Medulla oblongata (tissue), 1 donor: ENCODE results near the gene MOB3A.

ENCODE experiments used
- DNase-seq: peaks from one replicate; pipeline ENCODE4 v3.0.0-alpha.2; 2015; ENCODE audit errors: extremely low spot score

Gene MOB3A

DNA sequence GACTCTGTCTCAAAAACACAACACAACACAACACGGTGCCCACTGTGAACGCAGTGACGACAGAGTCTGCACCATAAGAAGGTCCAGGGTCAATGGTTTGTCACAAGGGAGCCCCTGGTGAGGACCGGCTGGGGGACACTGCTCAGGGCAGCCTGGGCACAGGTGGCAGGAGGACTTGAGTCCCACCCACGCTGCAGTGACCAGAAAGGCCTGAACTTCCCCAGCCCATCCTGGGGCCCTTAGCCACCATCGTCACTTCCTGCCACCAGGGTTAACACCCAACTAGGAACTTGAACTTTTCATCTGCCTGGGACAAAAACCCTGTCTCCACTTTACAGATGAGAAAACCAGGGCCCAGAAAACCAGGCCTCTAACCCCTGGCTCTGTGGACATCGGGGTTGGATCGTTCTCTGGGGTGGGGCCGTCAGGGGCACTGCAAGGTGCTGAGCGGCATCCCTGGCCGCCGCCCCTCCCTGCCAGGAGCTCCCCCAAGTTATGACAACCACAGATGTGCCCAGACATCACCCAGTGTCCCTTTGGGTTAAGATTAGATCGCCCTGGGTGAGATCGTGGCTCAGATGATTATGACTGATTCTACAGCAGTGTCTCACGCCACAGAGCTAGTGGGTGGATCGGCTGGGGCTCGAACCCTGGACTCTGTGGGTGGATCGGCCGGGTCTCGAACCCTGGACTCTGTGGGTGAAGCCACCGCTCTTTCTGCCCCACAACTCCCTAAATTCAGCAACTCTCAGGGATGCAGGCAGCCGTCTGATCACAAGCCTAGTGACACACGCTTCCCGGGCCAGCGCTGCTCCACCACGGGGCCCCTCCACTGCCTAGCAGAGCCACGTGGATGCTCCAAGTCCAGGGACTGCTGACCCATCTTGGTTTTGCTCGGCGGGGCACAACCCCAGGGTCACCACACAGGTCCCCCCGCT lies 14.0 kb downstream of the MOB3A start:
- DNase-seq: no peak

DNA sequence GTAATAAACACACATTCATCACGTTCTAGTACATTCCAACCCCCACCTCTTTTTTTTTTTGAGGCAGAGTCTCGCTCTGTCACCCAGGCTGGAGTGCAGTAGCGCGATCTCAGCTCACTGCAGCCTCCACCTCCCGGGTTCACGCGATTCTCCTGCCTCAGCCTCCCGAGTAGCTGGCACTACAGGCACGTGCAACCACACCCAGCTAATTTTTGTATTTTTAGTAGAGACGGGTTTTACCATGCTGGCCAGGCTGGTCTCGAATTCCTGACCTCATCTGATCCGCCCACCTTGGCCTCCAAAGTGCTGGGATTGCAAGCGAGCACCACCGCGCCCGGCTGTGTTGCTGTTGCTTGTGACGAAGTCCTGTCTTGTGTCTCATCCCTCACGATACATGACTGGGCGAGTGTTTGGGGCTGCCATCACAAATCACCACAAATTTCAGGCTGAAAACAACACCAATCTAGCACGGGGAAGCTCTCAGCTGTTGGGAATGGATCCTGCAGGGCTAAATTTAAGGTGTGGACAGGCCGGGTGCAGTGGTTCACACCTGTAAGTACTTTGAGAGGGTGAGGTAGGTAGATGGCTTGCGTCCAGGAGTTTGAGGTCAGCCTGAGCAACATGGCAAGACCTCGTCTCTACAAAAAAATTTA lies 15.7 kb downstream of the MOB3A start:
- DNase-seq: no peak

DNA sequence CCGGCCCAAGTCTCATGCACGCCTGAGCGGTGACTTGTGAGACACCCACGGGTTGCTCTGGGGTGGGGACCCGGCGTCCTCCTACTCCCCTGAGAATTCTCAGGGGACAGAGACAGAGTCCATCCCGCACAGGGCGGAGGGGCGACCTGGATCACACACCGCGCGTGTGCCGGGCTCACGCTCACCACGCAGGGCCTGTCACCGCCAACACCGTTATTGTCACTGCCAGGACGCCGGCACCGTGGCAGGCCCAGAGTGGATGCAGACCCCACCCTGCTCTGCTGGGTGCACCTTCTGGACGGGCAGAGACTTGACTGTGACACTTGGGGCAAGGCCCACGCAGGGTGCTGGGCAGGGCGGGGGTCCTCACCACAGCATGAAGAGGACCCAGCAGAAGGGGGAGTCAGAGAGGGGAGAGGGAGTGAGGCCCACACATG lies 16.2 kb downstream of the MOB3A start:
- DNase-seq: no peak

DNA sequence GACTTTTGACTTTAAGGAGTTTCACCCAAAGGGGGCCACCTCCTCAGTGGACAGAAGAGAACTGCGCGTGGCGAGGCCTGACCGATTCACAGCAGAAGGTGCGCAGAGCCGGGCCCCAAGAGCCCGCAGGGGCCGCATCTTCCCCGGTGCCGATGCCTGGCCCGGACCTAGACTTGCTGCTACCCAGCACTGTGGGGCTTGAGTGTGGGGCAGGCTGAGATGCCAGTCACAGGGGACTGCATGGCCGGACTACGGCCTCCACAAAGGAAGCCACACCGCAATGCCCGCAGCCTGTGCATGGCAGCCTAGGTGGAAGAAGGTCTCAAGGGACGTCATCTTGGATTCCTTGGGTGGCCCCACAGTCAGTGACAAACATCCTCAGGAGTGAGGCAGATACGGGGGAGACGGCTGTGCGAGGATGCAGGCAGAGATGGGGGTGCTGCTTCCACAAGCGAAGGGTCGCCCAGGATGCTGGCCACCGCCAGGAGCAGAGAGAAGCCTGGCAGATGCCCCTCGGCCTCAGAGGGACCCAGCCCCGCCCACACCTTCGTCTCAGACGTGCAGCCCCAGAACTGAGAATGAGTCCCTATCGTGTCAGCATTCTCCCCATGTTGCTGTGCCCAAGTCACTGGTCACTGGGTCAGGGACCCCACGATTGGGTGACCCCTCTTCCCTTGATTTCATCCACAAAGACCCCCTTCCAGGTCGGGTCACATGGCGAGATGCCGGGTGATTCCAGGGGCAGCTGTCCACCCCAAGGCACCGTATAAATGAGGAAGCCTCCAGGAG lies 16.9 kb downstream of the MOB3A start:
- DNase-seq: no peak

DNA sequence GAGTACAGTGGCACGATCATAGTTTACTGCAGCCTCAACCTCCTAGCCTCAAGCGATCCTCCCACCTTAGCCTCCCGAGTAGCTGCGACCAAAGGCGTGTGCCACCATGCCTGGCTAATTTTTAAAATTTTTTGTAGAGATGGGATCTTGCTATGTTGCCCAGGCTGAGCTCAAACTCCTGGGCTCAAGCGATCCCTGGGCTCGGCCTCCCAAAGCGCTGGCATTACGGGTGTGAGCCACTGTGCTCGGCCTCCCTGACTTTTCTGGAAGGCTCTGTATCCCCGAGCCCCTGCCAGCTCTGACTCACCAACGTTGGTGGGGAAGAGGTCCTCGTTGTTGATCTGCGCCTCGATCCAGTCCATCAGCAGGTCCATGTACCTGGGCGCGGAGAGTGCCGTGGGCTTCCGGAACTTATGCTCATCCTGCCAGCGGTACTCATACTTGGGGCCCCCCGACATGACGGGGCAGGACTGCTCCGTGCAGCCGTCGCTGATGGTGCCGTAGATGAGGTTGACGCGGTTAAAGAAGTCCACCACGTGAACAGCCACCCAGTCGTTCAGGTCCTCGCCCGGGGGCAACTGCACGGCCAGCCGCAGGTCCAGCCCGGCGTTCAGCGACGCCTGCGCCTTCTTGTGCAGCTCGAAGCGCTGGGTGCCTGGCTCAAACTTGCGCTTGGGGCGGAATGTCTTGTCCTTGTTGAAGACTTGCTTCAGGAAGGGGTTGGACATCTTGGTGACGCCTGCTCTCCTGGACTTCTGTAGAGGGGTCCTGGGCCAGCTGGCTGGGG lies 18.1 kb downstream of the MOB3A start:
- DNase-seq: no peak

DNA sequence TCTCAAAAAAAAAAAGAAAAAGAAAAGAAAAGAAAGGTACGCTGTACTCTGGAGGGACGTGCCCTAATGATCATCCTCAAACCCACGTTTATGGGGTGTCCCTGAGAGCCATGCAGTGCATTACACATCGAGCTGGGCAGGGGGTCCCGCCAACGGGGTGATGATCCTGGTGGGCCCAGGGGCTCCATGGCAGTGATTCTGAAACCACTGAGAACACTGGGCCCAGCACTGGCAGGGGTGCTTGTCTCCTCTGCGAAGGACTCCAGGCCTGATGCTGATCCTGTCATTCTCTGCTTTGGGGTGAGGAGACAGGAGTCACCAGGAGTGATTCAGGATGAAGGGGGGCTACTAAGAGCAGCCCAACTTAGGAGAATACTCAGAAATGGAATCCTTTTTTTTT lies 18.7 kb downstream of the MOB3A start:
- DNase-seq: no peak

DNA sequence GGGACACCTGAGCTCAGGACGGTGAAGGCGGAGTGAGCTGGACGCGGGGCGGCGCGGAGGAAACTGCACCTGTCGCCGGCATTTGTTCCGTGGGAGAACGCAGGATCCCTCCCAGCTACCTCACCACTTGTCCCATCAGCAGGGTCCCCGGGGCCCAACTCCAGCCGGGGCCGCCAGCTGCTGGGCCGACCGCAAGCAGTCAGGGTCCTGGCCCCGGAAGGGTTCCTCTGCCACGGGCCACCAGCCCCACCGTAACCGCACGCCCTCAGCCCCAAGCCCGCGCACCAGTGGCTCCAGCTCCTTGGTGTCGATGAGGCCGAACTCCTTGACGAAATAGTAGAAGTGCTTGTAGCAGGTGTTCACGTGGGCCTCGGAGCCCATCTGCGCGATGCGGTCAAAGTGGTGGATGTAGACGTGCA lies 19.6 kb downstream of the MOB3A start:
- no peak for DNase-seq

DNA sequence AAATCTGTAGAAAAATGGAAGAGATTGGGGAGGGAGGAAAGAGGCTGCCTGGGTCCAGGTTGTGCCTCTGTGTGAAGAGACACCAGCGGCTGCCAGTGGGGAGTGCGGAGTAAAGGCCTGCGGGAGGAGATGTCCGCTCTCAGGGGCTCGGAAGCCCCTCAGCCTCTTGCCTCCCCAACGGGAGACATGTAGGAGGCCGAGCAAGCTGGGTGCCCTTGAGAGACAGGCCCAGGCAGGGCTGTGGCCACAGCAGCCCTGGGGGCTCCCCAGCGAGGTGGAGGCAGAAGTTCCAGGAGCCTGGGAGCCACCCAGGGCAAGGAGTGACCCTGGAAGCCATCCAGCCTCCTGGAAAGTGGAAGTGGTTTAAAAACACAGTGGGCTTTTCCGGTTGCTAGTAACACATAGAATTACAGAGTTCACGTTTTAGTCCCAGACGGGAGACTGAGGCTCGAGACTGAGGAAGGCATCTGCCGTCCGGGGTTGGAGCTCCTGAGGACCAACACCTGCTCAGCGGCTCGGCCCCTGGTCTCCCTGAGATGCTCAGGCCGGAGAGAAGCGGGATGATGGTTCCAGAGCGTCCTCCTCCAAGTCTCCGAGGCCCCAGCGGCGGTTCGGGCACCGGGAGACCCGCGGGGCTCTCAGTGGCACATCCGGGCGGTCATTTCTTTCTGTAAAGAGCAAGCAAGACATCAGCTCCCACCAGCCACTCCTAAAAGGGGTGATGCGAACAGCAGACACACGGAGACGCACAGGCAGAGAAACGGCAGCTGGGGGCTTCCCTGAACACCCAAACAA lies 23.2 kb downstream of the MOB3A start:
- no peak for DNase-seq

DNA sequence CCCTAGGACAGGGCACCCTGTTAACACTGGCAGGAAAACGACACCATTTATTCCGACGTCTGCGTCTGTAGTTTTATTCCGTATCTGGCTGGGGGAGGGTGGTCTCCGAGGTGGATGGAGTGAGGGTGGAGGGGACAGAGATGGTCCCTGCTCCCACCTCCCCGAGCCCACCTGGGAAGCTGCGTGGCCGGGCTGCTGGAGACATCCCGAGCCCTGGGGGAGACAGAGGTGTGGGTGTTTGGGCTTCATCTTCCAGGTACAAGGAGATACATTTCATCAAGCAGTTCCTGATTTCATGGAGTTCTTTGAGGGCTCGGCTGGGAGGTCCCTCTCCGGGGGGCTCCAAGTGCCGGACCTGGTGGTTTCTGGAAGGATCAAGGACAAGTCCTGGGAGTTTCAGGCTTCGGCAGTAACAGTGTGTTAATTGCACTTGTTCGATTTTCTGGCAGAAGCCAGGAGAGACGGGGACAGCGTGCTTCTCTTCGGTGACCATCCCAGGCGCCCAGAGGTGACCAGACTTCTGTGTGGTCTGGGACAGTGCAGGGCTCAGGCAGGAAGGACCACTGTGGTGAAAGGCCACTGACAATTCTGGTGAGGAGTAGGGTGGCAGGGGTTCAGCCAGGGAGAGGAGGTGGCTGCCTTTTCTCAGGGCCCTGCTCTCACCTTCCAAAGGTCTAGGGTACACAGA lies 25.0 kb downstream of the MOB3A start:
- DNase-seq: no peak

DNA sequence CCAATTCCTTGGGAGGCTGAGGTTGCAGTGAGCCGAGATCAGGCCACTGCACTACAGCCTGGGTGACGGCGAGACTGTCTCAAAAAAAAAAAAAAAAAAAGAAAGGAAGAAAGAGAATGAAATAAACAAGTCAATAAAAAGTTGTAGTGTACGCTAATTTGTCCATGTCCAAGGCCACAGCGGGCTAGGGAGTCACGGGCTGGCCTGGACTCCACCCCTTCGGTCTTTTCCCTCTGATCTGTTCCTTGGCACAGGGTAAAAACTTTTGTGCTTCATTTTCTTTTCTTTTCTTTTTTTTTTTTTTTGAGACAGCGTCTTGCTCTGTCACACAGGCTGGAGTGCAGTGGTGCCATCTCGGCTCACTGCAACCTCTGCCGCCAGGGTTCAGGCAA lies 25.7 kb downstream of the MOB3A start:
- no peak for DNase-seq

DNA sequence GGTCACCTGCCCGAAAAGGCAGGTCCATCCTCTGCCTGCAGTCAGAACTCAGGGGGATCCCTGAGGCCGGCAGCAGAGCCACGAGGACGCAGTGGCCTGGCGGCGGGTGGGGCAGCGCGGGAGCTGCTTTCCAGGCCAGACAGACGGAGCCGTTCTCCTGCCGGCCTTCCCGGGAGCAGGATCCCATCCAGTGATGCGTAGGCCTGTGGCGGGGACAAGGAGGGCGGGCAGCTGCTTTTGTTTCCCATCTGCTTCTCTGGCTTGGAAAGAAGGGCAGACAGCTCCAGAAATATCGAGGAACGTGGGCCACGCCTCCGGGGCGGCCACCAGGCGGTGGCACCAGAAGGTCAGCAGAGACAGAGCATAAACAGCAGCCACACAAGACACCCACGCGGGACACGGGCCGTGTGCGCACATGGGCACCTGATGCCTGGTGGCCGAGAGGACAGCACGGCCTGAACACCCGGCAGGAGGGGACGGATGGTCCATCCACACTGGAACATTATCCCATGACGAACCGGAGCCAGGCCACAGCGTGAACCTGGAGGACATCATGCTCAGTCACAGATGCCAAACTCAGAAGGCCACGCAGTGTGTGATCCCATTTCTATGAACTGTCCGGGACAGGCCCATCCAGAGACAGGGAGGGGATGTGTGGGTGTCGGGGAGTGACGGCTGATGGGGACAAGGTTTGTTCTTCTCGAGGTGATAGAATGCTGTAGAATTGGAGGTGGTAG lies 31.2 kb downstream of the MOB3A start:
- DNase-seq: peak; percentile 75

DNA sequence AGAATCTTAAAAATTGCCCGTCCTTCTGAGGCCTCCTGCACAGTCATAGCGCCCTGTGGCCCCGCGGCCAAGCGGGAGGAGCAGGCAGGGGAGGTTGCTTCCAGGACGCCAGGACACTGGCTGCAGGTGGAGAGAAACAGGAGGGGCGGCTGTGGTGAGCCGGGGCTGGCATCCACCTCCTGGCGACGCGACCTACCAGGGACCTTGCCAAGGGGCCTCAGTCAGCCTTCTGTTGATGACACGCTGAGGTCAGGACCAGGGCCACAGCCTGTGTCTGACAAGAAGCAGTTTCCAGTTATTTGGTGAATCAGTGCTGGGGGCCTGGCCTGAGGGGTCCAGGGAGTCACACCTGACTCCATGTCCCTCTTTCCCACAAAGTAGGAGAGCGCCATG lies 31.7 kb downstream of the MOB3A start:
- DNase-seq: no peak

DNA sequence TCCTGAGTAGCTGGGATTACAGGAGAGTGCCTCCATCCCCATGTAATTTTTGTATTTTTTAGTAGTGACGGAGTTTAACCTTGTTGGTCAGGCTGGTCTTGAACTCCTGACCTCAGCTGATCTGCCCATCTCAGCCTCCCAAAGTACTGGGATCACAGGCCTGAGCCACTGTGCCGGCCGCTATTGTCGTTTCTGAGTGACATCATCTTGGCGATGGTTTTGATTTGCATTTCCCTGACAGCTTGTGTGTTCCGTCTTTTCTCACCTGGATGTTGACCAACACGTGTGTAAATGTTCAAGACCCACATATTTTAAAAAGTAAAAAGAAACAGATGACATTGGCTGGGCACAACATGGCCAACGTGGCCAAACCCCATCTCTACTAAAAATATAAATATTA lies 32.3 kb downstream of the MOB3A start:
- DNase-seq: no peak

DNA sequence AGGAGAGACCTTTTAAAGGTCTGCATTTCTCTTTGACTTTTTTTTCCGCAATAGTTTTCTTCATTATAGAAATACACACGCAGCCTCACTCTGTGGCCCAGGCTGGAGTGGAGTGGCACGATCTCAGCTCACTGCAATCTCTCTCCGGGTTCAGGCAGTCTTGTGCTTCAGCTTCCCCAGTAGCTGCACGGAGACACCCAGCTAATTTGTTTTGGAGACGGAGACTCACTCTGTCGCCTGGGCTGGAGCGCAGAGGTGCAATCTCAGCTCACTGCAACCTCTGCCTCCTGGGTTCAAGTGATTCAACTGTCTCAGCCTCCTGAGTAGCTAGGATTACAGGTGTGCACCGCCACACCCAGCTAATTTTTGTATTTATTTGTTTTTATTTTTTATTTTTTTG lies 33.4 kb downstream of the MOB3A start:
- DNase-seq: no peak

DNA sequence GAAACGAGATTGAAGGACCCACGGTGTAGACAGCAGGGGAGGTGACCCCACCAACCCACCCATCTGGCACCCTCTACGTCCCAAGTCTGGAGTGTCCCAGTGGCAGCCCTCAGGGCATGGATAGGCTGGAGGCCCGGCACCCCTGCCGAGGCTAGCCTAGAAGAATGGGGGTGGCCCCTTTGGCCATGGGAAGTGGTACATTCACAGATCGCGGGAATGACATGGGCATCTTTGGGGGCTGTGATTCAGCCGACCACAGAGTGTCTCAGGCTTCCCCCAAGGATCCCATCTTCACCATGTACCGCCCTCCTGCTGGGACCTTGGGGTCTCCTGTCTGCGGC lies 33.8 kb downstream of the MOB3A start:
- DNase-seq: no peak

DNA sequence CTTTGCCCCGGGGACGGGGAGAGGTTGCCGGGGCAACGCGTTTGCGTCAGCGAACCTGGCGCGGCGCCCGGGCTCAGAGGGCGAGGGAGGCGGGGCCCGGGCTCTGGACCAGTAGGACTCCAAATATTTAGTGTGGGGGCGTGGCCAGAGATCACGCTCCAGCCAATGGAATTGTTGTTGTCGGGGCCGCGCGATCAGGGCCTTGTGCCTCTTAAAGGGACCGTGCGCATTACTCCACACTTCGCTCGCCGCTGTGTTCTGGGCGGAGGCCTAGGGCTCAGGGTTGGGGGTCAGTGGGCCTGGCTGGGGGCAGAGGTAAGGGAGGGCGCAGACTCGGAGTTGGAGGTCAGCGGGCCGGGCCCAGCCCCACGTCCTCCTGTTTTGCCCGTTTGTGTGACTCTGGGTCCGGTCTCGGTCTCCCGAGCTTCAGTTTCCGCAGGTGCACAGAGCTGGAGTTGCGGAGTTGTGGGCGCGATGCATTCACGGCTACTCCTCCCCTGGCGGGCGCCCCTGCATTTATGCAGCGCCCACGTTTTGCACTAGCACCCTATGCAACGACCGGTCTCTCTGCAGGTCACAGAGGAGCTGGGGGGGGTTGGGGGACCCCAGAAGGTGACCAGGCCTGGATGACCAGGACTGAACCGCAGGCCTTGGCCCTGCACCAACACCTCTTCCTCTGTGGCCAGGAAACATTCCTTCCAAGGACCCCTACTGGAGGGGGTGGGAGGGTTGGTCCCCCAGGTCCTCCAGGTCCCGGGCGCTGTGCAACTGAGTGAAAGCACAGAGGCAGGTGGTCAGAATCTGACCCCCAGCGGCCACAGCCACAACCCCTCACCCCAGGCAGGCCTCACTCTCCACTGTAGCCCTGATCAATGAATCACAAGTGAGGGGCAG lies 34.4 kb downstream of the MOB3A start:
- DNase-seq: peak; percentile 99

DNA sequence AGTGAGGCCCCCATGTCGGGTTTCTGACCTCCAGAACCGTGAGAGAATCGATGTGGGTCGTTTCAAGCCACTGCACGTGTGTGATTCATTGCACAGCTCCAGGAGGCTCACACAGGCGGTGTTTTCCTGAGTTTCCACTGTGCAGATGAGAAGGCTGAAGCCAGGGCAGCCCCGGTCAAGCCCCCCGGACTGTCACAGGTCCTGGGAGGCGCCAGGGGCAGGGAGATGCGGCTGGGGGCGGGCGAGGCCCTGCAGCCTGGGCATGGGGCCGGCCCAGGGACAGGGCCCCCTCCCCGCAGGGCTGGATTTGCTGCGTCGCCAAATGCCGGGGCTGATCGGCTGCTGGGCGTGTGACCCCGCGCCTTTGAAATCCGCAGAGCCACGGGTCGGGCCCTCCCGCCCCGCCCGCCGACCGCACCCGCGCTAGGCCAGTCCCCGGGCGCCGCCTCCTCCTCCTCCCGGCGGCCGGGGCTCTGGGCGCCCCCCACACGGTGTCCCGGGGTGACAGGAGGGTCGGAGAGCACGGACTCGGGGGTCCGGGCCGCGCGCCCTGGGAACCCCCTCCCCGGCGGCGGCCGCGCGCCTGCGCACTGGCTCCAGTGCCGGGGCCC lies 35.1 kb downstream of the MOB3A start:
- peak; percentile 77 for DNase-seq
